ENCODE data around the gene CNST.

GRCh38 chr1:246587606-246588005 is 21.4 kb downstream of the CNST start:
- no peak for TF ChIP-seq CTCF (CRISPR knock-in tag; IDR thresholded peaks at IDR 0.05)
- no peak for TF ChIP-seq MYNN (CRISPR knock-in tag; IDR thresholded peaks at IDR 0.05; ENCODE audit: low read depth)

Data from HepG2 (cell line).